GM12872 (cell line): Measurements from ENCODE around the gene PITPNC1.

Source experiments
- TF ChIP-seq, protein P1 (sequence below): IDR thresholded peaks from 3 replicates; pipeline ENCODE4 v1.5.1; 2011; ENCODE audit warnings: low read depth, mild to moderate bottlenecking, low read length, moderate library complexity; ENCODE audit not compliant: insufficient read depth

The PITPNC1 gene

DNA sequence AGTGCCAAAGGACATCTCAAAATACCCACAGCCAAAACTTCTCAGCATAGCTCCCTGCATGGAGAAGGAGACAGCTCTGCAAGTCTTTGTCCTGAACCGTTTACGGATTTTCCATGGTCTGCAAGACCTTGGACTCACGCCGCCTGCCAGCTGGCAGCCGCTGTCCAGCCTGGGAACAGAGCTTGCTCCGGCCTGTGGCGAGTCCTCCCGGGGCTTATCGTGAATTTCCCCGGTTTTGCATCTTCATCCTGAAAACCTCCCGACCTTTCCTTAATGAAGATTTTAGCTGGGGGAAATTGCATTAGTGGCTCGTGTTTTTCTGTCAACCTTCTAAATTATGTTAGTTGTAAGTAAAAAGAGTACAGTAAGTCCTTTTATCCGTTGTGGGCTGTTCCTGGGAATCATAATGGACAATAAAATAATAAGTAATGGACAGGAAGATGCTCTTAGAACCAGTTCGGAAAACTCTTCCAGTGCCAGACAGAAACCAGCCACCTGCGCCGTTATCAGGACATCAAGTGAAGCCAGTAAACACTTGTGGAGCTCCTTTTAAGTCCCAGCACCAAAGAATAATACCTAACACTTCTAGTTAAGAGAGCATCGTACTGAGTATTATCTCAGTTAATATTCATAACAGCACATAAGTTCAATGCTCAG, 228.3 kb downstream of the PITPNC1 start:
- TF ChIP-seq, protein P1, sequence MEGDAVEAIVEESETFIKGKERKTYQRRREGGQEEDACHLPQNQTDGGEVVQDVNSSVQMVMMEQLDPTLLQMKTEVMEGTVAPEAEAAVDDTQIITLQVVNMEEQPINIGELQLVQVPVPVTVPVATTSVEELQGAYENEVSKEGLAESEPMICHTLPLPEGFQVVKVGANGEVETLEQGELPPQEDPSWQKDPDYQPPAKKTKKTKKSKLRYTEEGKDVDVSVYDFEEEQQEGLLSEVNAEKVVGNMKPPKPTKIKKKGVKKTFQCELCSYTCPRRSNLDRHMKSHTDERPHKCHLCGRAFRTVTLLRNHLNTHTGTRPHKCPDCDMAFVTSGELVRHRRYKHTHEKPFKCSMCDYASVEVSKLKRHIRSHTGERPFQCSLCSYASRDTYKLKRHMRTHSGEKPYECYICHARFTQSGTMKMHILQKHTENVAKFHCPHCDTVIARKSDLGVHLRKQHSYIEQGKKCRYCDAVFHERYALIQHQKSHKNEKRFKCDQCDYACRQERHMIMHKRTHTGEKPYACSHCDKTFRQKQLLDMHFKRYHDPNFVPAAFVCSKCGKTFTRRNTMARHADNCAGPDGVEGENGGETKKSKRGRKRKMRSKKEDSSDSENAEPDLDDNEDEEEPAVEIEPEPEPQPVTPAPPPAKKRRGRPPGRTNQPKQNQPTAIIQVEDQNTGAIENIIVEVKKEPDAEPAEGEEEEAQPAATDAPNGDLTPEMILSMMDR = no peak

DNA sequence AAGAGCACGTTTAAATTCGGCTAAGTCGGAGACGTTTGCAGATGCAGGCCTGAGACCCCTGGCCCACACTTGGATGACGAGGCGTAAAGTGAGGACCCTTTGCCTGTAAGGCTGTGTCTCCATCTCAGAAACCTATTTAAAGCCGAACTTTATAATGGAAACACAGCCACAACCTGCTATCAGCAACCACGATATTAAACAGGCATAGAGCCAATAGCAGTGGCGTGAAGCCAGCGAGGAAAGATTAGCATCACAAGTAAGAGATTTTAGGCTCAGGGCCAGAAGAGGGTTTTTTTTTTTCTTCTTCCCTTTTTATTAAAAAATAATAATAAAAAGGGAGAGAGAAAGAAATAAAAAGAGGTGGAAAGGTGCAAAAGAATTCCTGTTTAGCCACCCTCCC, 229.4 kb downstream of the PITPNC1 start:
- TF ChIP-seq, protein P1 = no peak

DNA sequence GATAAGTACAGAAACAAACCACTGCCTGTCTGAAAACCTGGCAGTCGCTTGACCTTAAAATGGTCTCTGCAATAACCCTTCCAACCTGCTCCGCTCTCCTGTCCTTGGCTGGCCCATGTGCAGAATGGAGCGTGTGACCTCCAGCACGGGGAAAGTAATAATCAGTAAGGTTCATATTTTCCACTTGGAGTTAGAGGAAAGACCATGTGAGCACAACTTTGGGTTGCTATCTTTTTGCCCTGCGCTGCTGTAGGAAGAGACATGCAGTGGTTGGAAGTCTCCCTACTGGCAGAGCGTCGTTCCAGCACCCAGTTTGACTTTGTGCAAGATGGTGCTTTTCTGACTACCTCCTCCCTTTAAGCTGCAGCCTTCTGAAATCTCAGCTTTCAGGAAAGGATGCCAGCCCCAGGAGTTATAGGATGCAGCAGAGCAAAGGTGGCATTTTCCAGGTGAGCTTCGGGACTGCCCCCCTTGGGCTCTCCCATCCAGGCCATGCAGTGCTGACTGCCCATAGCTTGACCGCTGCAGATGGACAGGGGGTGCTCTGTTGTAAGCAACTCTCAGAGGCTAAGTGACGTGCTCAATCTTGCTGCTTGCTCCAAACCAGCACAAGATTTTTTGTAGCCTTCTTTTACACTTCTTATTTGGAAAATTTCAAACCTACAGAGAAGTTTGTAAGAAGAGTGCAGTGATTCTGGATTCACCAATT, 230.0 kb downstream of the PITPNC1 start:
- TF ChIP-seq, protein P1 = no peak; the same call in 2 of the 3 replicates

DNA sequence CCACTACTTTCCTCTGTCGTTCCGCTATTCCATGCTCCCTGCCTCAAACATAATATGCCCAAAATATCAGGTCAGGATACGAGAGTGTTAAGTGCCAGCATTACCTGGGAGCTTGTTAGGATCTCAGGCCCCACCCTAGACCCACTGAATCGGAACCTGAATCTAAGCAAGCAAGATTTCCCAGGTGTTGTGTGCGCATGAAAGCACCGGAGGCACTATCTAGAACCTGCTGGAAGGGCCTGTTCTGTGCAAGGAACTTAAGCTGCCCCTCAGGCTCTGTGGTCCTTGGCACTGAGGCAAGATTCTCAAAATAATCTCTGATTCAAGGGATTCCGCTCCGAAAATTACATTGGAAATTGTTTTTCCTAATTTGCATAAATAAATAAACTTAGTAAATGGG, 233.0 kb downstream of the PITPNC1 start:
- TF ChIP-seq, protein P1 = no peak

DNA sequence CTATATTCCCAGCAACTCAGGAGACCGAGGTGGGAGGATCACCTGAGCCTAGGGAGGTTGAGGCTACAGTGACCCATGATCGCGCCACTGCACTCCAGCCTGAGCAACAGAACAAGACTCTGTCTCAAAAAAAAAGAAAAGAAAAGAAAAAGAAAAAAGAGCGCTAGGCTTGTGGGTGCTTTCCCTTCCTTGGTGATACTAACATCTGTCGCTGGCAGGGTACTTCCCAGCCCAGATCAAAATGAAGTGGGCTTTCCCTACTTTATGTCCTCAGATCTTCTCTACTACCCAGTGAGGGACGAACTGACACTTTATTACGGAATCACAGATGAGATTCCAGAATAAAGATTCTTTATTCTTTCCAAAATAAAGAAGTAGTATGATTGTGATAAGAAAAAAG, 236.9 kb downstream of the PITPNC1 start:
- TF ChIP-seq, protein P1 = no peak

DNA sequence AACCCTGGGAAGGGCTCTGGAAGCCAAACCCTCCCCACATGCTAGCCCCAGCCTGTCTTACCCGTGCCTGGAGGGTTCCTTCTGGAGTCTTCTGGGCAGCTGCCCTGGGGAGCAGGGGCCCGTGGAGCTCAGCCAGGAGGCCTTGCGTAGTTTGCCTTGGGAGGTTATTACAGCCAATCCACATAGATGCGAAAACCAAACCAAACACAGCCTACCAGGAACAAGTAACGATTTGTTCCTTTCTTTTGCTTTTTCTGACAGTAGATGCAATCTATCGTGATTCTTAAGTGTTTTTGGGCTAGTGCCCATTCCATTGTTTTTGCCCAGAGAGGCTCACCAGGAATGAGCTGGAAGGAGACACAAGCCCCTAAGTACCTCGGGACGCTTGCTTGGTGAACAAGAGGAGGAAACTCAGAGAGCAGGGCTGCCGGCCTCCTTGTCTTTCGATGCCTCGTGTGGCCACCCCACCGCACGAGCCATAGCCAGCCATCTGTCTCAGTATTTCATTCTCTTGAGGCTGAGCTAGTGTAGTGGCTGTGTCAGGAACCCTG, 238.0 kb downstream of the PITPNC1 start:
- TF ChIP-seq, protein P1 = no peak

DNA sequence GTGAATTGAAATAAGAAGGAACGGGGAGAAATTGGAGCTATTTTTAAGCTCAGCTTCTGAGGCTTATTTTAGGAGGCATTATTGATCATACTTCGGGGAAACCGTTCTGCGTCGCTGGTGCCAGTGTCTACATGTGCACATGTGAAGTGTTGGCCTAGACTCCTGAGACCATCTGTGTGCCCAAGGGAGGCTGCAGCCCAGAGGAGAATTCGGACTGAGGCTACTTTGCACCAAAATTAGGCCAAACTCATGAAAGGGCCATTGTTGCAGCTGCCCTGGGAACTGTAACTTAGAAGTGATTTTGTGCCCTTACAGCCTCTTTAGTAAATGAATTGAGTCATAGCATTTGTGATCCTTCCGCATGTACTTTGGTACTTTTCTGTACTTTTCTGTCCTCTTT, 238.7 kb downstream of the PITPNC1 start:
- TF ChIP-seq, protein P1 = no peak
